H1 (cell line): Measurements from ENCODE around the gene DPH5. TPM values are rescaled to one million over a fixed set of nuclear protein-coding genes. Genes with fewer than 3 reads are reported as not detected.

Experiments
- ATF3 ChIP-seq: IDR thresholded peaks from 2 replicates; pipeline ENCODE4 v1.6.1; 2011; ENCODE audit warnings: low read depth, mild to moderate bottlenecking, low read length; ENCODE audit not compliant: insufficient read depth
- BACH1 ChIP-seq: IDR thresholded peaks from 2 replicates; pipeline ENCODE4 v1.6.1; 2012; ENCODE audit warnings: low read length, improper control_type of control experiment
- CHD7 ChIP-seq: fragments of 300-600 bp; sonication (generic); IDR thresholded peaks from 2 replicates; pipeline ENCODE4 v1.7.1; 2012; ENCODE audit warnings: low read length, moderate library complexity, mild to moderate bottlenecking, inconsistent platforms; ENCODE audit not compliant: insufficient replicate concordance
- CTBP2 ChIP-seq: IDR thresholded peaks from 2 replicates; pipeline ENCODE4 v1.7.0; 2011; ENCODE audit warnings: borderline replicate concordance, mild to moderate bottlenecking, moderate library complexity, mixed read lengths, low read length; ENCODE audit not compliant: insufficient read depth, insufficient read length
- EP300 ChIP-seq, 2 experiments: IDR thresholded peaks; 1 replicate in 1 of 2; 2 replicates in 1 of 2; pipeline ENCODE4 v1.6.1; 2011 to 2012; ENCODE audit warnings: low read depth in 2 of 2, low read length in 2 of 2, mild to moderate bottlenecking in 2 of 2, borderline replicate concordance in 1 of 2, inconsistent platforms in 1 of 2, moderate library complexity in 1 of 2
- FOSL1 ChIP-seq: IDR thresholded peaks from 2 replicates; pipeline ENCODE4 v1.6.1; 2011; ENCODE audit warnings: mild to moderate bottlenecking, low read depth, low read length, moderate library complexity; ENCODE audit not compliant: insufficient read depth
- GTF2F1 ChIP-seq: IDR thresholded peaks from 2 replicates; pipeline ENCODE4 v1.6.1; 2012; ENCODE audit warnings: low read depth, low read length, improper control_type of control experiment, borderline replicate concordance
- RXRA ChIP-seq: IDR thresholded peaks from 2 replicates; pipeline ENCODE4 v1.6.1; 2011; ENCODE audit warnings: low read depth, mild to moderate bottlenecking, low read length, moderate library complexity; ENCODE audit not compliant: insufficient read depth
- SIN3A ChIP-seq, 2 experiments: IDR thresholded peaks in 1 of 2; conservative IDR thresholded peaks in 1 of 2; 2 replicates each; pipeline ENCODE4 v1.6.1; 2011 to 2012; ENCODE audit warnings: low read length in 2 of 2, improper control_type of control experiment in 1 of 2, low read depth in 1 of 2, mild to moderate bottlenecking in 1 of 2
- SP4 ChIP-seq: IDR thresholded peaks from 2 replicates; pipeline ENCODE4 v1.6.1; 2012; ENCODE audit warnings: low read length, inconsistent platforms
- polyA plus RNA-seq, 7 experiments: library from polyadenylated mRNA; depleted of rRNA in 3 of 7; stranded (reverse) in 5 of 7; unstranded in 2 of 7; fragments of >200 nt in 5 of 7; fragments of 200-250 nt in 2 of 7; gene quantifications; 1 replicate in 5 of 7; 2 replicates in 1 of 7; 4 replicates in 1 of 7; pipeline versions ENCODE4 v1.2.1 to v1.2.3, GENCODE V29; 2011 to 2013; ENCODE audit warnings: missing spikeins in 2 of 7, mixed read lengths in 2 of 7
- total RNA-seq: library from RNA; stranded (reverse); fragmentation: NEBNext Ultra II Directional; extraction: Animal tissue kit (Norgen Biotek cat#: 25700); gene quantifications from 2 replicates; pipeline ENCODE4 v1.2.1, GENCODE V29; 2021

Gene DPH5
- total and polyA plus RNA-seq, 2 of the 8 experiments (the other 6 are each of a cell fraction or from before 2014, with no cell fraction given) = 67.7 to 106 TPM

- no peak for TF ChIP-seq CHD7
- TF ChIP-seq CTBP2 = no peak
- no peak for TF ChIP-seq BACH1
- TF ChIP-seq SIN3A (conservative IDR thresholded peaks at IDR 0.05 in 1 of 2, IDR thresholded peaks at IDR 0.05 in 1 of 2; ENCODE audit: low read depth in 1 of 2, low read length in 2 of 2) = no peak
- TF ChIP-seq ATF3 = no peak
- TF ChIP-seq SP4 = no peak
- TF ChIP-seq FOSL1 = no peak
- TF ChIP-seq RXRA = no peak
- TF ChIP-seq EP300 (IDR thresholded peaks at IDR 0.05; ENCODE audit: borderline replicate concordance in 1 of 2, low read depth in 2 of 2, low read length in 2 of 2) = no peak
- TF ChIP-seq GTF2F1 = no peak
These were observed 35.4 kb upstream of the DPH5 start (continued) for GRCh38 chr1:101060992-101061391.
